Measurements from ENCODE around the gene NR2E1. TPM values are rescaled to one million over a fixed set of nuclear protein-coding genes. Genes with fewer than 3 reads are reported as not detected.

NR2E1 gene
- total RNA-seq, 1 experiment from 2014 or later, result not detected

GRCh38 chr6:108120311-108120710 lies 45.5 kb upstream of the NR2E1 start (continued):
- TF ChIP-seq STAT6 (CRISPR knock-in tag; conservative IDR thresholded peaks at IDR 0.05; ENCODE audit: low read depth) (no peak), KAT7 (CRISPR knock-in tag; IDR thresholded peaks at IDR 0.05; ENCODE audit: borderline replicate concordance) (no peak), ATF1 (CRISPR knock-in tag; IDR thresholded peaks at IDR 0.05) (no peak), ZMAT4 (CRISPR knock-in tag; IDR thresholded peaks at IDR 0.05) (no peak), ZBTB21 (CRISPR knock-in tag; IDR thresholded peaks at IDR 0.05; ENCODE audit: borderline replicate concordance) (no peak)
- TF ChIP-seq, protein P1, sequence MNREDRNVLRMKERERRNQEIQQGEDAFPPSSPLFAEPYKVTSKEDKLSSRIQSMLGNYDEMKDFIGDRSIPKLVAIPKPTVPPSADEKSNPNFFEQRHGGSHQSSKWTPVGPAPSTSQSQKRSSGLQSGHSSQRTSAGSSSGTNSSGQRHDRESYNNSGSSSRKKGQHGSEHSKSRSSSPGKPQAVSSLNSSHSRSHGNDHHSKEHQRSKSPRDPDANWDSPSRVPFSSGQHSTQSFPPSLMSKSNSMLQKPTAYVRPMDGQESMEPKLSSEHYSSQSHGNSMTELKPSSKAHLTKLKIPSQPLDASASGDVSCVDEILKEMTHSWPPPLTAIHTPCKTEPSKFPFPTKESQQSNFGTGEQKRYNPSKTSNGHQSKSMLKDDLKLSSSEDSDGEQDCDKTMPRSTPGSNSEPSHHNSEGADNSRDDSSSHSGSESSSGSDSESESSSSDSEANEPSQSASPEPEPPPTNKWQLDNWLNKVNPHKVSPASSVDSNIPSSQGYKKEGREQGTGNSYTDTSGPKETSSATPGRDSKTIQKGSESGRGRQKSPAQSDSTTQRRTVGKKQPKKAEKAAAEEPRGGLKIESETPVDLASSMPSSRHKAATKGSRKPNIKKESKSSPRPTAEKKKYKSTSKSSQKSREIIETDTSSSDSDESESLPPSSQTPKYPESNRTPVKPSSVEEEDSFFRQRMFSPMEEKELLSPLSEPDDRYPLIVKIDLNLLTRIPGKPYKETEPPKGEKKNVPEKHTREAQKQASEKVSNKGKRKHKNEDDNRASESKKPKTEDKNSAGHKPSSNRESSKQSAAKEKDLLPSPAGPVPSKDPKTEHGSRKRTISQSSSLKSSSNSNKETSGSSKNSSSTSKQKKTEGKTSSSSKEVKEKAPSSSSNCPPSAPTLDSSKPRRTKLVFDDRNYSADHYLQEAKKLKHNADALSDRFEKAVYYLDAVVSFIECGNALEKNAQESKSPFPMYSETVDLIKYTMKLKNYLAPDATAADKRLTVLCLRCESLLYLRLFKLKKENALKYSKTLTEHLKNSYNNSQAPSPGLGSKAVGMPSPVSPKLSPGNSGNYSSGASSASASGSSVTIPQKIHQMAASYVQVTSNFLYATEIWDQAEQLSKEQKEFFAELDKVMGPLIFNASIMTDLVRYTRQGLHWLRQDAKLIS (CRISPR knock-in tag; IDR thresholded peaks at IDR 0.05; ENCODE audit: borderline replicate concordance), result no peak
- TF ChIP-seq, protein P2, sequence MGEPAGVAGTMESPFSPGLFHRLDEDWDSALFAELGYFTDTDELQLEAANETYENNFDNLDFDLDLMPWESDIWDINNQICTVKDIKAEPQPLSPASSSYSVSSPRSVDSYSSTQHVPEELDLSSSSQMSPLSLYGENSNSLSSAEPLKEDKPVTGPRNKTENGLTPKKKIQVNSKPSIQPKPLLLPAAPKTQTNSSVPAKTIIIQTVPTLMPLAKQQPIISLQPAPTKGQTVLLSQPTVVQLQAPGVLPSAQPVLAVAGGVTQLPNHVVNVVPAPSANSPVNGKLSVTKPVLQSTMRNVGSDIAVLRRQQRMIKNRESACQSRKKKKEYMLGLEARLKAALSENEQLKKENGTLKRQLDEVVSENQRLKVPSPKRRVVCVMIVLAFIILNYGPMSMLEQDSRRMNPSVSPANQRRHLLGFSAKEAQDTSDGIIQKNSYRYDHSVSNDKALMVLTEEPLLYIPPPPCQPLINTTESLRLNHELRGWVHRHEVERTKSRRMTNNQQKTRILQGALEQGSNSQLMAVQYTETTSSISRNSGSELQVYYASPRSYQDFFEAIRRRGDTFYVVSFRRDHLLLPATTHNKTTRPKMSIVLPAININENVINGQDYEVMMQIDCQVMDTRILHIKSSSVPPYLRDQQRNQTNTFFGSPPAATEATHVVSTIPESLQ (CRISPR knock-in tag; IDR thresholded peaks at IDR 0.05), result no peak

DNA sequence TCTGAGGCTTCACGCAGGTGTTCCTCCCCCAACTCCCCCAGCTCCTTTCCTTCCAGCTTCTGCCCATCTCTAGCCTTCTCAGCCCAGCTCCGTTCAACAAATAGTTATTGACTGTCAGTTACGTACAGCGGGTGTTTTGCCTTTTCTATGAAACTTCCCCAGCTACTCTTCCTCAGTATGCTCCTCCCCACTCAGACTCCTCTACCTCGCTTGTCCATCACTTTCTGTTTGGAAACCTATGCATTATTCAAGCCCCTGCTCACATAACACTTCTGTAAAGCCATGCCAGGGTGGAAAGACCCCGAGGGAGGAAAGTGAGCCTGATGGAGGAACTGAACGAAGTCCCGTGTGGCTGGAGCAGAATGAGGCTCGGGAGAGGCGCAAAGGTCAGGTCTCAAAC lies 44.2 kb upstream of the NR2E1 start:
- ChIA-PET POLR2A (interaction anchor here (0.6 kb wide), 1 partner anchor 303 kb away, joined by 3 read pairs; no protein-coding TSS in a partner anchor), CTCF (interaction anchor here (0.6 to 1.3 kb wide), 3 partner anchors 25 to 370 kb away, joined by 3 to 4 read pairs (median 3); no protein-coding TSS in a partner anchor)
- DNase-seq (ENCODE audit: low spot score) (no peak), ATAC-seq (no peak)
- no peak overlapping the region for H3K27ac Mint-ChIP-seq
- no peaks in the 10 kb centered on the region for H3K36me3 Mint-ChIP-seq
- H3K4me3 Mint-ChIP-seq, result no peak overlapping the region
- no peaks in the 10 kb centered on the region for H3K9me3 Mint-ChIP-seq
- TF ChIP-seq CDX4 (CRISPR knock-in tag; IDR thresholded peaks at IDR 0.05; ENCODE audit: borderline replicate concordance) (no peak), ZNF138 (CRISPR knock-in tag; conservative IDR thresholded peaks at IDR 0.05) (no peak), ZBTB21 (CRISPR knock-in tag; IDR thresholded peaks at IDR 0.05; ENCODE audit: borderline replicate concordance) (no peak)
- peaks cover 47% of the 10 kb centered on the region for H3K4me1 Mint-ChIP-seq
- H3K27me3 Mint-ChIP-seq (ENCODE audit: low read depth), result peaks cover 98% of the 10 kb centered on the region

- ATAC-seq (peak; percentile 7; the same call in 1 of the 2 replicates), DNase-seq (ENCODE audit: low spot score) (no peak)
- Mint-ChIP-seq H3K27ac (no peak overlapping the region), H3K27me3 (ENCODE audit: low read depth) (peaks cover 100% of the 10 kb centered on the region), H3K4me1 (peaks cover 40% of the 10 kb centered on the region), H3K36me3 (no peaks in the 10 kb centered on the region), H3K4me3 (no peak overlapping the region), H3K9me3 (no peaks in the 10 kb centered on the region)
- CTCF ChIA-PET, result interaction anchor here (0.6 to 1.7 kb wide), 7 partner anchors 9 to 53 kb away, joined by 3 to 9 read pairs (median 3); no protein-coding TSS in a partner anchor
- POLR2A ChIA-PET, result no interaction called here
- TF ChIP-seq CREB1 (CRISPR knock-in tag; IDR thresholded peaks at IDR 0.05), result no peak
- TF ChIP-seq, protein P3, sequence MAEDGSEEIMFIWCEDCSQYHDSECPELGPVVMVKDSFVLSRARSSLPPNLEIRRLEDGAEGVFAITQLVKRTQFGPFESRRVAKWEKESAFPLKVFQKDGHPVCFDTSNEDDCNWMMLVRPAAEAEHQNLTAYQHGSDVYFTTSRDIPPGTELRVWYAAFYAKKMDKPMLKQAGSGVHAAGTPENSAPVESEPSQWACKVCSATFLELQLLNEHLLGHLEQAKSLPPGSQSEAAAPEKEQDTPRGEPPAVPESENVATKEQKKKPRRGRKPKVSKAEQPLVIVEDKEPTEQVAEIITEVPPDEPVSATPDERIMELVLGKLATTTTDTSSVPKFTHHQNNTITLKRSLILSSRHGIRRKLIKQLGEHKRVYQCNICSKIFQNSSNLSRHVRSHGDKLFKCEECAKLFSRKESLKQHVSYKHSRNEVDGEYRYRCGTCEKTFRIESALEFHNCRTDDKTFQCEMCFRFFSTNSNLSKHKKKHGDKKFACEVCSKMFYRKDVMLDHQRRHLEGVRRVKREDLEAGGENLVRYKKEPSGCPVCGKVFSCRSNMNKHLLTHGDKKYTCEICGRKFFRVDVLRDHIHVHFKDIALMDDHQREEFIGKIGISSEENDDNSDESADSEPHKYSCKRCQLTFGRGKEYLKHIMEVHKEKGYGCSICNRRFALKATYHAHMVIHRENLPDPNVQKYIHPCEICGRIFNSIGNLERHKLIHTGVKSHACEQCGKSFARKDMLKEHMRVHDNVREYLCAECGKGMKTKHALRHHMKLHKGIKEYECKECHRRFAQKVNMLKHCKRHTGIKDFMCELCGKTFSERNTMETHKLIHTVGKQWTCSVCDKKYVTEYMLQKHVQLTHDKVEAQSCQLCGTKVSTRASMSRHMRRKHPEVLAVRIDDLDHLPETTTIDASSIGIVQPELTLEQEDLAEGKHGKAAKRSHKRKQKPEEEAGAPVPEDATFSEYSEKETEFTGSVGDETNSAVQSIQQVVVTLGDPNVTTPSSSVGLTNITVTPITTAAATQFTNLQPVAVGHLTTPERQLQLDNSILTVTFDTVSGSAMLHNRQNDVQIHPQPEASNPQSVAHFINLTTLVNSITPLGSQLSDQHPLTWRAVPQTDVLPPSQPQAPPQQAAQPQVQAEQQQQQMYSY (CRISPR knock-in tag; IDR thresholded peaks at IDR 0.05), result no peak
- no peak for TF ChIP-seq KAT7 (CRISPR knock-in tag; IDR thresholded peaks at IDR 0.05; ENCODE audit: borderline replicate concordance)
- TF ChIP-seq FOXK1 (CRISPR knock-in tag; IDR thresholded peaks at IDR 0.05), result no peak
- TF ChIP-seq ZNF317 (CRISPR knock-in tag; IDR thresholded peaks at IDR 0.05; ENCODE audit: borderline replicate concordance, low read depth), result no peak
- TF ChIP-seq ZNF263 (CRISPR knock-in tag; IDR thresholded peaks at IDR 0.05; ENCODE audit: low read depth), result no peak
- TF ChIP-seq NFE2L1 (CRISPR knock-in tag; IDR thresholded peaks at IDR 0.05), result no peak
- TF ChIP-seq SP1 (CRISPR knock-in tag; conservative IDR thresholded peaks at IDR 0.05), result no peak
Measured at GRCh38 chr6:108123481-108123929, 42.3 kb upstream of the NR2E1 start.

All from WTC11 (cell line).